GM12892 (cell line): ENCODE results near the gene SLIT3.

Experiments
- POLR2A ChIP-seq: IDR thresholded peaks from 2 replicates; pipeline ENCODE4 v1.6.1; 2011; ENCODE audit warnings: low read depth, low read length, control low read depth
- TAF1 ChIP-seq: IDR thresholded peaks from 2 replicates; pipeline ENCODE4 v1.6.1; 2011; ENCODE audit warnings: low read depth, mild to moderate bottlenecking, control low read depth, low read length, borderline replicate concordance

DNA sequence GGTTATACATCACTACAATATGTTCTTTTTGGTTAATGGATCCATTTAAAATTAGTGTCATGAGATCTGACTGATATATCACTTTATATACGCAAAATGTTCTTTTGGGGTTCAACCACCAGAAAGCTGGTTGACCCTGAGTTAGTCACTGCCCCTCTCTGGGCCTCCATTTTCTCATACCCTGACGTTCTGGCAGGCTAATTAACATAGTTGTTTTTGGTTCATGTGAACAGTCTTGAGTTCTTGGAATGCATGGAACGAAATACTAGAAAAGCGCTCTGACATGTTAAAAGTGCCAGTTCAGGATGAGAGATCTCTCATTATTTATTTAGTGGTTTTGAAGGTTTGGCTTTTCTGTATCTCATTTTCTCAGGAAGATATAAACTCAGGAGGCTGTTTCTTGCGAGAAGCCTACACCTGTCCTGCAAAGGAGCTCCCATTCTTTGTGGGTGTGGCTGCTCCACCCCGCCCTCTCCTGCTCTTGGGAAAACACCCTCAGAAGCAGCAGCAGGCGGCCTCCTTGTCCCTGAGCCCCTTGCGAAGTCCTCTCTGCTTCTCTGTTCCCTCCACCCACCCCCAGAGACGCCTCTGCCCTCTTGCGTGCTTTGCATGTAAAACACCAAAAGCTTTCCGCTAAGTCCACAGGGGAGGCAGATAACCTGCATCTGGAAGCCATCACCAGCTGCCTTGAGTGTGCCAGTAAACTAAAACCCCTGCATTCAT, 419.4 kb downstream of the SLIT3 start:
- TF ChIP-seq POLR2A (no peak), TAF1 (no peak)
